B cell (primary cell): ENCODE measurements around the gene KCND3. TPM values are rescaled to one million over a fixed set of nuclear protein-coding genes. Genes with fewer than 3 reads are reported as not detected.

Source experiments
- ATAC-seq: fragments of 200-7000 bp; cut with Tn5 transposase; one replicate; pipeline ENCODE4 v1.10.0; 2021; ENCODE audit warnings: low read depth, mild to moderate bottlenecking, moderate number of reproducible peaks, moderate library complexity
- CTCF ChIA-PET: fragments of 350-600 bp; sonication (Branson Sonifier 250); formaldehyde crosslinking; loops from one replicate; lab custom pipeline; 2021; ENCODE audit warnings: antibody characterized with exemption, inconsistent platforms; lab: Charles Lee
- POLR2A ChIA-PET: fragments of 350-600 bp; sonication (Branson Sonifier 250); formaldehyde crosslinking; loops from one replicate; lab custom pipeline; 2021; ENCODE audit warnings: antibody characterized with exemption; lab: Charles Lee
- DNase-seq: peaks from one replicate; pipeline ENCODE4 v3.0.0; 2013
- H2AFZ ChIP-seq: 2 replicates; pipeline ENCODE4 v1.6.1; 2012; ENCODE audit warnings: mild to moderate bottlenecking, low read depth, low read length; ENCODE audit not compliant: insufficient read depth, poor library complexity, severe bottlenecking
- H3K27ac ChIP-seq, 2 donors: 1 replicate in 1 of 2; 2 replicates in 1 of 2; pipeline ENCODE4 v1.5.1; 2012 to 2013; ENCODE audit warnings: low read length in 2 of 2, mild to moderate bottlenecking in 2 of 2, moderate library complexity in 1 of 2
- H3K27me3 ChIP-seq, 4 experiments: fragments of 200-600 bp in 1 of 4; sonication (generic) in 1 of 4; replicated peaks in 1 of 4; 1 replicate in 2 of 4; 2 replicates in 2 of 4; pipeline versions ENCODE4 v1.6.1 to v1.7.0; 2013 to 2016; ENCODE audit warnings: low read length in 3 of 4, mild to moderate bottlenecking in 2 of 4, mixed read lengths in 1 of 4, moderate library complexity in 1 of 4; ENCODE audit not compliant: insufficient read depth in 4 of 4, control insufficient read depth in 3 of 4; ENCODE audit errors: control extremely low read depth in 1 of 4
- H3K36me3 ChIP-seq, 2 experiments: replicated peaks in 1 of 2; 1 replicate in 1 of 2; 2 replicates in 1 of 2; pipeline versions ENCODE4 v1.6.1 to v1.7.1; 2013; ENCODE audit warnings: low read length in 1 of 2; ENCODE audit not compliant: insufficient read depth in 2 of 2, control insufficient read depth in 1 of 2; ENCODE audit errors: control extremely low read depth in 1 of 2, extremely low read depth in 1 of 2
- H3K4me1 ChIP-seq, 2 donors: fragments of 200-600 bp in 1 of 2; sonication (generic) in 1 of 2; 1 replicate in 1 of 2; 2 replicates in 1 of 2; pipeline versions ENCODE4 v1.5.1 to v1.6.1; 2013 to 2017; ENCODE audit warnings: low read length in 2 of 2; ENCODE audit not compliant: control insufficient read depth in 2 of 2, insufficient read depth in 2 of 2
- H3K4me2 ChIP-seq: replicated peaks from 2 replicates; pipeline ENCODE3; 2012; ENCODE audit warnings: mild to moderate bottlenecking, low read depth, low read length; ENCODE audit not compliant: poor library complexity, severe bottlenecking
- H3K4me3 ChIP-seq, 5 experiments: fragments of 200-600 bp in 1 of 5; sonication (generic) in 1 of 5; 1 replicate in 3 of 5; 2 replicates in 2 of 5; pipeline versions ENCODE4 v1.5.1 to v1.7.0; 2011 to 2016; ENCODE audit warnings: low read length in 4 of 5, mild to moderate bottlenecking in 4 of 5, low read depth in 2 of 5, control low read depth in 1 of 5, moderate library complexity in 1 of 5; ENCODE audit not compliant: insufficient read depth in 1 of 5; ENCODE audit errors: control extremely low read depth in 1 of 5, extremely low read depth in 1 of 5
- H3K79me2 ChIP-seq: fragments of 200-600 bp; sonication (generic); one replicate; pipeline ENCODE4 v1.6.0; 2016; ENCODE audit warnings: low read length; ENCODE audit not compliant: control insufficient read depth, insufficient read depth
- H3K9ac ChIP-seq: fragments of 200-600 bp; sonication (generic); 2 replicates; pipeline ENCODE4 v1.6.1; 2017; ENCODE audit warnings: mild to moderate bottlenecking, low read length, moderate library complexity
- H3K9me3 ChIP-seq, 3 donors: one replicate each; pipeline versions ENCODE4 v1.6.1 to v1.7.1; 2013; ENCODE audit warnings: low read length in 2 of 3; ENCODE audit not compliant: control insufficient read depth in 2 of 3, insufficient read depth in 1 of 3; ENCODE audit errors: control extremely low read depth in 1 of 3
- H4K20me1 ChIP-seq: 2 replicates; pipeline ENCODE4 v1.6.0; 2012; ENCODE audit warnings: mild to moderate bottlenecking, low read length; ENCODE audit not compliant: insufficient read depth, control insufficient read depth, poor library complexity, severe bottlenecking
- H3K27ac Mint-ChIP-seq: one replicate; pipeline ENCODE4 v1.8.0; 2021; ENCODE audit warnings: mixed read lengths
- H3K27me3 Mint-ChIP-seq: one replicate; pipeline ENCODE4 v1.8.0; 2021; ENCODE audit warnings: mixed read lengths
- H3K4me1 Mint-ChIP-seq: one replicate; pipeline ENCODE4 v1.8.0; 2021; ENCODE audit warnings: mixed read lengths
- H3K4me3 Mint-ChIP-seq: one replicate; pipeline ENCODE4 v1.8.0; 2021; ENCODE audit warnings: mixed read lengths
- H3K9me3 Mint-ChIP-seq: one replicate; pipeline ENCODE4 v1.8.0; 2022; ENCODE audit warnings: mixed read lengths; ENCODE audit not compliant: insufficient read depth
- EZH2 ChIP-seq: IDR thresholded peaks from 2 replicates; pipeline ENCODE4 v1.6.1; 2012; ENCODE audit warnings: borderline replicate concordance, low read depth, mild to moderate bottlenecking, moderate library complexity, low read length; ENCODE audit not compliant: insufficient read depth, poor library complexity, severe bottlenecking
- WGBS: methylation state at CpG from one replicate; pipeline ENCODE4 v1.1.5; 2013; ENCODE audit warnings: missing lambda C conversion rate; ENCODE audit not compliant: insufficient coverage; 5-methylcytosine and 5-hydroxymethylcytosine counted together
- intact Hi-C: fragments of 100-400 bp; cut with micrococcal nuclease; formaldehyde crosslinking; loops from one replicate; pipeline ENCODE4 v1.10.0; 2022
- polyA plus RNA-seq: library from polyadenylated mRNA; depleted of rRNA; stranded (reverse); fragments of >200 nt; gene quantifications from 2 replicates; pipeline ENCODE4 v1.2.3, GENCODE V29; 2012
- total RNA-seq, 2 donors: library from RNA; stranded (reverse); fragments of 120-200 nt in 1 of 2; gene quantifications; 1 replicate in 1 of 2; 2 replicates in 1 of 2; pipeline versions ENCODE4 v1.2.3 to v1.2.4, GENCODE V29; 2013 to 2022
- TF ChIP-seq, protein P1 (sequence below): fragments of 200-600 bp; IDR thresholded peaks from one replicate; pipeline ENCODE4 v1.8.0; 2022; ENCODE audit warnings: antibody characterized with exemption, mild to moderate bottlenecking

The KCND3 gene
- total and polyA plus RNA-seq, 2 donors (not counting 1 experiment from before 2014, with no cell fraction given): 0.07 TPM; not detected in 1

DNA sequence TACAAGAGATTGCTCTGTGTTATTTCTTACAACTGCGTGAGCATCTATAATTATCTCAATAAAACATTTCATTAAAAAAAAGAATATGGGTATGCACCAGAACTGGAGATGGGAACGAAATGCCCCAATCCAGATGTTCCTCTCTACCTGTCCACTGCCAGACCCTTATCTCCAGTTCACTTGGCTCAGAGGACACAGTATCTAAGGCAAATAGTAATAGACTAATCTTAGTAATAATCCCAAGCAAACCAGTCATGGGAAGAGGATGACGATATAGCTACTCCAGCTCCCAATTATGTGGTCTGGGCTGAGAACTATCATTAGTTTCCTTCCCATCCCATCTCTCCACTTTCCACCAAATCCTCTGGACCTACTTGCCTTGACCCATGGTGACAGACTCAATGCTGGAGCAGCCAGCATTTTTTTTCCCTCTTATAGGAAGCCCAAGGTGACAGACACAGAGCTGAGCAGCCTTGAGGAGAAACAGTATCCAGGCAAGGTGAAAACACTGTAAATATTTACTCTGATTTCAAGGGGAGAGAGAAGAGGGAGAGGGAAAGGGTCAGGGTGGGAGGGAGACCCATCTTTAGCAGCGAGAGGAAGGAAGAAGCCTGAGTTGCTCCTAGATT is 205.1 kb downstream of the KCND3 start:
- Histone ChIP-seq H4K20me1 (no peaks in the 10 kb centered on the region), H3K9me3 (no peaks in the 10 kb centered on the region), H2AFZ (no peak overlapping the region), H3K27ac (no peak overlapping the region), H3K27me3 (peaks cover 0 to 14% (median 0%) of the 10 kb centered on the region in 4 experiments), H3K9ac (no peak overlapping the region), H3K4me3 (no peak overlapping the region), H3K36me3 (no peaks in the 10 kb centered on the region), H3K4me1 (peaks cover 0 to under 1% of the 10 kb centered on the region in 2 donors), H3K4me2 (no peak overlapping the region), H3K79me2 (no peaks in the 10 kb centered on the region)
- no peaks in the 10 kb centered on the region for H3K4me1 Mint-ChIP-seq
- intact Hi-C loops: no loop called here
- ATAC-seq (no peak), DNase-seq (no peak)
- 72% methylated on average over 2 of the region's 4 CpGs for WGBS
- no peak overlapping the region for H3K27ac Mint-ChIP-seq
- no peak for TF ChIP-seq EZH2
- TF ChIP-seq, protein P1, sequence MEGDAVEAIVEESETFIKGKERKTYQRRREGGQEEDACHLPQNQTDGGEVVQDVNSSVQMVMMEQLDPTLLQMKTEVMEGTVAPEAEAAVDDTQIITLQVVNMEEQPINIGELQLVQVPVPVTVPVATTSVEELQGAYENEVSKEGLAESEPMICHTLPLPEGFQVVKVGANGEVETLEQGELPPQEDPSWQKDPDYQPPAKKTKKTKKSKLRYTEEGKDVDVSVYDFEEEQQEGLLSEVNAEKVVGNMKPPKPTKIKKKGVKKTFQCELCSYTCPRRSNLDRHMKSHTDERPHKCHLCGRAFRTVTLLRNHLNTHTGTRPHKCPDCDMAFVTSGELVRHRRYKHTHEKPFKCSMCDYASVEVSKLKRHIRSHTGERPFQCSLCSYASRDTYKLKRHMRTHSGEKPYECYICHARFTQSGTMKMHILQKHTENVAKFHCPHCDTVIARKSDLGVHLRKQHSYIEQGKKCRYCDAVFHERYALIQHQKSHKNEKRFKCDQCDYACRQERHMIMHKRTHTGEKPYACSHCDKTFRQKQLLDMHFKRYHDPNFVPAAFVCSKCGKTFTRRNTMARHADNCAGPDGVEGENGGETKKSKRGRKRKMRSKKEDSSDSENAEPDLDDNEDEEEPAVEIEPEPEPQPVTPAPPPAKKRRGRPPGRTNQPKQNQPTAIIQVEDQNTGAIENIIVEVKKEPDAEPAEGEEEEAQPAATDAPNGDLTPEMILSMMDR: no peak
- H3K4me3 Mint-ChIP-seq: no peak overlapping the region
- CTCF ChIA-PET: no interaction called here
- POLR2A ChIA-PET: no interaction called here
- no peaks in the 10 kb centered on the region for H3K9me3 Mint-ChIP-seq
- H3K27me3 Mint-ChIP-seq: peaks cover 28% of the 10 kb centered on the region

DNA sequence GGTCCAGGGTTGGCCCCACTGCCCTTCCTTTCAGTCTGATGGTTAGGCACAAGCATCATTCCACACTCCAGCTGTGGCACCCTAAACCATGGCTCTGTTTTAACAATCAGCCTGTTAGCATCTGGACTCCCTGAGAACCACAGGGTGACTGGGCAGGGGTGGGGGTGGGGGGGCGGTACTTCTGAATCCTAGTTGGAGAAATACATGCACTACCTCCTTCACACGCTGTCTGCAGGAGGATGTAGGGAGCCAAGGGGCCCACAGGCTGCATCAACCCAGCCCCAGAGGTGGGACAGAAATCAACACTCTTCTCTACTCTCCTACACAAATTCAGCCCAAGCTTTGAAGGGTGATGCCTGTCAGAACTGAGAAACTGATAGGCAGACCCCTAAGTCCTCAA is 209.9 kb downstream of the KCND3 start:
- Mint-ChIP-seq H3K4me1 (no peaks in the 10 kb centered on the region), H3K27me3 (peaks cover 18% of the 10 kb centered on the region), H3K27ac (no peak overlapping the region), H3K4me3 (no peak overlapping the region), H3K9me3 (no peaks in the 10 kb centered on the region)
- WGBS: no CpG with 5 or more reads among the region's 2 CpGs
- H3K4me3 ChIP-seq: no peak overlapping the region
- H3K36me3 ChIP-seq: no peaks in the 10 kb centered on the region
- no peaks in the 10 kb centered on the region for H3K9me3 ChIP-seq
- ATAC-seq (no peak), DNase-seq (no peak)
- H3K4me2 ChIP-seq: no peak overlapping the region
- no peak overlapping the region for H2AFZ ChIP-seq
- intact Hi-C loops: no loop called here
- ChIA-PET POLR2A (no interaction called here), CTCF (no interaction called here)
- H3K79me2 ChIP-seq: no peaks in the 10 kb centered on the region
- no peaks in the 10 kb centered on the region for H4K20me1 ChIP-seq
- TF ChIP-seq, protein P1: no peak
- no peak for TF ChIP-seq EZH2
- peaks cover 0 to 3% (median 0%) of the 10 kb centered on the region in 4 experiments for H3K27me3 ChIP-seq
- no peak overlapping the region for H3K9ac ChIP-seq
- H3K27ac ChIP-seq: no peak overlapping the region
- H3K4me1 ChIP-seq: no peaks in the 10 kb centered on the region
